Sigmoid colon (tissue), 7 donors: ENCODE results near the gene LRP1. TPM values are rescaled to one million over a fixed set of nuclear protein-coding genes. Genes with fewer than 3 reads are reported as not detected.

Source experiments
- DNase-seq: peaks from one replicate; pipeline ENCODE4 v3.0.0-alpha.2; 2019
- H3K27ac ChIP-seq, 4 donors: fragments of 200-600 bp; sonication (generic); one replicate each; pipeline ENCODE4 v1.5.1; 2016 to 2019; ENCODE audit warnings: mild to moderate bottlenecking in 1 of 4
- H3K27me3 ChIP-seq, 3 donors: fragments of 200-600 bp; sonication (generic); one replicate each; pipeline ENCODE4 v1.5.1; 2019; ENCODE audit warnings: mild to moderate bottlenecking in 1 of 3
- H3K36me3 ChIP-seq, 4 donors: fragments of 200-600 bp; sonication (generic); one replicate each; pipeline ENCODE4 v1.5.1; 2016 to 2019
- H3K4me1 ChIP-seq, 4 donors: fragments of 200-600 bp; sonication (generic); one replicate each; pipeline ENCODE4 v1.5.1; 2017 to 2019
- H3K4me3 ChIP-seq, 4 donors: fragments of 200-600 bp; sonication (generic); one replicate each; pipeline ENCODE4 v1.5.1; 2017 to 2019; ENCODE audit warnings: mild to moderate bottlenecking in 2 of 4, moderate library complexity in 1 of 4
- H3K9me3 ChIP-seq, 4 donors: fragments of 200-600 bp in 3 of 4; sonication (generic) in 3 of 4; one replicate each; pipeline versions ENCODE4 v1.5.1 to v1.6.1; 2013 to 2019
- CTCF ChIP-seq, 4 experiments: fragments of 450-650 bp in 3 of 4; fragments of 200-600 bp in 1 of 4; IDR thresholded peaks; one replicate each; pipeline ENCODE4 v1.5.1; 2016 to 2019; ENCODE audit warnings: antibody characterized with exemption in 4 of 4, mild to moderate bottlenecking in 3 of 4, moderate library complexity in 2 of 4
- EP300 ChIP-seq, 4 donors: sonication (generic); formaldehyde crosslinking; IDR thresholded peaks; one replicate each; pipeline ENCODE4 v1.6.1; 2017; ENCODE audit warnings: antibody characterized with exemption in 4 of 4
- POLR2A ChIP-seq, 2 donors: fragments of 450-650 bp; IDR thresholded peaks; one replicate each; pipeline ENCODE4 v1.6.1; 2016; ENCODE audit warnings: antibody characterized with exemption in 2 of 2, mild to moderate bottlenecking in 2 of 2, moderate library complexity in 2 of 2
- POLR2AphosphoS5 ChIP-seq, 4 donors: sonication (generic); formaldehyde crosslinking; IDR thresholded peaks; one replicate each; pipeline ENCODE4 v1.6.1; 2017; ENCODE audit warnings: antibody characterized with exemption in 4 of 4
- WGBS, 2 donors: extraction: QIAGEN DNeasy Blood & Tissue Kit; methylation state at CpG; one replicate each; pipeline ENCODE4 v1.1.7; 2013; 5-methylcytosine and 5-hydroxymethylcytosine counted together
- intact Hi-C: fragments of 100-400 bp; cut with DNase I; formaldehyde crosslinking; loops from one replicate; pipeline ENCODE4 v1.15.1; 2023
- polyA plus RNA-seq, 3 donors: library from polyadenylated mRNA; stranded (reverse); fragments of 200-250 nt; gene quantifications; one replicate each; pipeline ENCODE4 v1.2.3, GENCODE V29; 2013
- total RNA-seq, 4 donors: library from RNA; depleted of rRNA; stranded (reverse); fragments of >200 nt; gene quantifications; one replicate each; pipeline ENCODE4 v1.1.0, GENCODE V29; 2016
- donor health status: healthy with polysubstance abuse.
- donor health status: Bipolar disorder and iron deficiency.
- donor health status: healthy.

LRP1 gene
- total and polyA plus RNA-seq, 7 donors = 11.4 to 262 (median 147) TPM

- Histone ChIP-seq H3K27me3 (no peaks in the 10 kb centered on the region), H3K27ac (peak within 1 kb of the TSS; percentile 79 to 85 (median 84)), H3K4me1 (peaks cover 0 to 86% (median 69%) of the 10 kb centered on the region in 4 donors), H3K36me3 (peaks cover 20 to 55% (median 38%) of the 10 kb centered on the region in 4 donors), H3K9me3 (no peaks in the 10 kb centered on the region), H3K4me3 (no peak within 1 kb of the TSS)
- intact Hi-C loops = no loop called here
- 22 to 51% methylated on average over 8 of the region's 8 CpGs for WGBS, 2 donors
- peak; percentile 78 for DNase-seq
- no peak for TF ChIP-seq POLR2A (IDR thresholded peaks at IDR 0.05)
- no peak for TF ChIP-seq EP300 (IDR thresholded peaks at IDR 0.05)
- no peak for TF ChIP-seq CTCF (IDR thresholded peaks at IDR 0.05)
- no peak for TF ChIP-seq POLR2AphosphoS5 (IDR thresholded peaks at IDR 0.05)
Measured at GRCh38 chr12:57146961-57147944, 19.0 kb downstream of the LRP1 start, which contains the start of gene LRP1-AS. Gene LRP1-AS (minus strand): TSS chr12:57147619.

GRCh38 chr12:57148469-57149244 is 20.4 kb downstream of the LRP1 start:
- Histone ChIP-seq H3K27me3 (no peaks in the 10 kb centered on the region), H3K4me3 (no peak overlapping the region), H3K36me3 (peaks cover 18 to 41% (median 29%) of the 10 kb centered on the region in 4 donors), H3K9me3 (no peaks in the 10 kb centered on the region), H3K27ac (peak overlapping the region; percentile 79 to 85 (median 84)), H3K4me1 (peaks cover 0 to 89% (median 79%) of the 10 kb centered on the region in 4 donors)
- DNase-seq = peak; percentile 92
- 24 to 64% methylated on average over 4 of the region's 4 CpGs for whole genome bisulfite sequencing, 2 donors
- intact Hi-C loops = no loop called here
- TF ChIP-seq POLR2AphosphoS5 (IDR thresholded peaks at IDR 0.05) (peak in 3 of 4 donors; percentile 8 to 34 (median 28)), CTCF (IDR thresholded peaks at IDR 0.05) (no peak)

- Histone ChIP-seq H3K27me3 (no peaks in the 10 kb centered on the region), H3K36me3 (peaks cover 16 to 40% (median 30%) of the 10 kb centered on the region in 4 donors), H3K9me3 (no peaks in the 10 kb centered on the region), H3K4me3 (no peak overlapping the region), H3K27ac (peak overlapping the region; percentile 79 to 85 (median 84)), H3K4me1 (peaks cover 0 to 89% (median 83%) of the 10 kb centered on the region in 4 donors)
- 46 to 66% methylated on average over 13 of the region's 13 CpGs for WGBS, 2 donors
- intact Hi-C loops = no loop called here
- DNase-seq = peak; percentile 95
- TF ChIP-seq POLR2AphosphoS5 (IDR thresholded peaks at IDR 0.05) = peak in 1 of 4 donors; percentile 36
- no peak for TF ChIP-seq CTCF (IDR thresholded peaks at IDR 0.05)
Measured at GRCh38 chr12:57149245-57149900, 21.1 kb downstream of the LRP1 start.

GRCh38 chr12:57150400-57151000 is 22.2 kb downstream of the LRP1 start:
- peaks cover 16 to 40% (median 29%) of the 10 kb centered on the region in 4 donors for H3K36me3 ChIP-seq
- H3K4me1 ChIP-seq = peaks cover 0 to 83% (median 82%) of the 10 kb centered on the region in 4 donors
- TF ChIP-seq POLR2AphosphoS5 (IDR thresholded peaks at IDR 0.05) (no peak), CTCF (IDR thresholded peaks at IDR 0.05) (no peak), EP300 (IDR thresholded peaks at IDR 0.05) (no peak), POLR2A (IDR thresholded peaks at IDR 0.05) (no peak)
- 89 to 92% methylated on average over 6 of the region's 6 CpGs for WGBS, 2 donors
- H3K4me3 ChIP-seq = no peak overlapping the region
- peak; percentile 61 for DNase-seq
- no peaks in the 10 kb centered on the region for H3K27me3 ChIP-seq
- no peaks in the 10 kb centered on the region for H3K9me3 ChIP-seq
- H3K27ac ChIP-seq = peak overlapping the region; percentile 79 to 85 (median 84)
- intact Hi-C loops = no loop called here
